OCI-LY7 (cell line): ENCODE data around the gene SHOC2. TPM values are rescaled to one million over a fixed set of nuclear protein-coding genes. Genes with fewer than 3 reads are reported as not detected.

Experiments
- BruUV-seq: library from RNA; stranded (reverse); fragments of 400-500 nt; replicated peaks from 2 replicates; lab custom pipeline; 2021; lab: Mats Ljungman, UMichigan
- CTCF ChIA-PET: fragments of 300-600 bp; sonication (Branson Sonifier 250); formaldehyde crosslinking; loops from one replicate; lab custom pipeline; 2022; ENCODE audit warnings: antibody characterized with exemption; ENCODE audit not compliant: unreplicated experiment; lab: Charles Lee
- POLR2A ChIA-PET: fragments of 300-600 bp; sonication (Branson Sonifier 250); formaldehyde crosslinking; loops from one replicate; lab custom pipeline; 2022; ENCODE audit warnings: antibody characterized with exemption; lab: Charles Lee
- DNase-seq: peaks from one replicate; pipeline ENCODE4 v3.0.0-alpha.2; 2015; ENCODE audit warnings: low spot score
- H2AFZ ChIP-seq: fragments of 200-600 bp; sonication (generic), shearing (Covaris generic); 2 replicates; pipeline ENCODE4 v1.6.1; 2014; ENCODE audit warnings: mild to moderate bottlenecking, antibody characterized with exemption, low read length, moderate library complexity
- H3K27ac ChIP-seq: fragments of 200-600 bp; sonication (generic); 2 replicates; pipeline ENCODE4 v1.5.1; 2014; ENCODE audit warnings: mixed run types, low read depth, mild to moderate bottlenecking, moderate library complexity, low read length, inconsistent platforms; ENCODE audit not compliant: poor library complexity, severe bottlenecking
- H3K36me3 ChIP-seq: fragments of 200-600 bp; sonication (generic); 2 replicates; pipeline ENCODE4 v1.6.1; 2014; ENCODE audit warnings: mild to moderate bottlenecking, antibody characterized with exemption, low read length, moderate library complexity, mixed read lengths; ENCODE audit not compliant: insufficient read depth
- H3K4me1 ChIP-seq: fragments of 200-600 bp; sonication (generic); 2 replicates; pipeline ENCODE4 v1.5.1; 2014; ENCODE audit warnings: mild to moderate bottlenecking, low read length; ENCODE audit not compliant: insufficient read depth, poor library complexity, severe bottlenecking
- H3K4me2 ChIP-seq: fragments of 200-600 bp; sonication (generic); 2 replicates; pipeline ENCODE4 v1.6.1; 2014; ENCODE audit warnings: mild to moderate bottlenecking, low read length
- H3K4me3 ChIP-seq: fragments of 200-600 bp; sonication (generic); 2 replicates; pipeline ENCODE4 v1.5.1; 2014; ENCODE audit warnings: mild to moderate bottlenecking, low read depth, low read length; ENCODE audit not compliant: poor library complexity, severe bottlenecking
- H3K79me2 ChIP-seq: fragments of 200-600 bp; sonication (generic); 2 replicates; pipeline ENCODE4 v1.6.1; 2016; ENCODE audit warnings: low read depth, mild to moderate bottlenecking, low read length, moderate library complexity, mixed read lengths; ENCODE audit not compliant: insufficient read depth
- H3K9me2 ChIP-seq: fragments of 200-600 bp; sonication (generic); 2 replicates; pipeline ENCODE4 v1.6.1; 2016; ENCODE audit warnings: mild to moderate bottlenecking, low read length, mixed read lengths; ENCODE audit not compliant: insufficient read depth
- H3K9me3 ChIP-seq: fragments of 200-600 bp; sonication (generic); 2 replicates; pipeline ENCODE4 v1.6.1; 2014; ENCODE audit warnings: mild to moderate bottlenecking, mixed run types, low read length, mixed read lengths
- H4K20me1 ChIP-seq: fragments of 200-600 bp; sonication (generic); 2 replicates; pipeline ENCODE4 v1.6.1; 2014; ENCODE audit warnings: mild to moderate bottlenecking, antibody characterized with exemption, low read length, moderate library complexity, mixed read lengths; ENCODE audit not compliant: insufficient read depth
- EZH2phosphoT487 ChIP-seq: fragments of 200-600 bp; sonication (generic); IDR thresholded peaks from 2 replicates; pipeline ENCODE4 v1.6.1; 2018; ENCODE audit warnings: low read depth, borderline replicate concordance, mild to moderate bottlenecking, mixed run types, antibody characterized with exemption, low read length, moderate library complexity, mixed read lengths
- intact Hi-C: fragments of 100-400 bp; cut with micrococcal nuclease; formaldehyde crosslinking; loops from one replicate; pipeline ENCODE4 v1.10.0; 2022; ENCODE audit not compliant: unreplicated experiment
- total RNA-seq, 2 experiments: library from RNA; depleted of rRNA in 1 of 2; stranded (reverse); fragments of >200 nt in 1 of 2; shearing (Covaris generic) in 1 of 2; gene quantifications; 2 replicates each; pipeline ENCODE4 v1.2.3, GENCODE V29; 2014 to 2022
- TF ChIP-seq, protein P1 (sequence below): fragments of 200-600 bp; sonication (generic); conservative IDR thresholded peaks from 2 replicates; pipeline ENCODE4 v1.5.1; 2014; ENCODE audit warnings: mild to moderate bottlenecking, antibody characterized with exemption, low read length, moderate library complexity, mixed read lengths

SHOC2 gene
- total RNA-seq, 2 experiments from 2014 or later, result 54.1 to 92.2 TPM

DNA sequence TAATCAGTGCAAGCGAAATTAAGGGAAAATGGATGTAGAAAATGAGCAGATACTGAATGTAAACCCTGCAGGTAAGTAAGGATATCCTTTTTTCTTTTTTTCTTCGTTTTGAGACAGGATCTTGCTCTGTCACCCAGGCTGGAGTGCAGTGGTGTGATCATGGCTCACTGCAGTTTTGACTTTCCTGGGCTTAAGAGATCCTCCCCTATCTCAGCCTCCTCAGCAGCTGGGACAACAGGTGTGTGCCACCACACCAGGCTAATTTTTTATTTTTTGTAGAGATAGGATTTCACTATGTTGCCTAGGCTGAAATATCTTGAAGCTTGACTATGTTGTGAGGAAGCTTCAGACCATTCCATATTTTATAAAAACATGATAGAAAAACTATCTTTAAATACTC is 43.4 kb upstream of the SHOC2 start:
- peaks cover 49% of the 10 kb centered on the region for H3K79me2 ChIP-seq
- peaks cover 13% of the 10 kb centered on the region; the same call in 1 of the 2 replicates for H3K9me3 ChIP-seq
- TF ChIP-seq, protein P1, sequence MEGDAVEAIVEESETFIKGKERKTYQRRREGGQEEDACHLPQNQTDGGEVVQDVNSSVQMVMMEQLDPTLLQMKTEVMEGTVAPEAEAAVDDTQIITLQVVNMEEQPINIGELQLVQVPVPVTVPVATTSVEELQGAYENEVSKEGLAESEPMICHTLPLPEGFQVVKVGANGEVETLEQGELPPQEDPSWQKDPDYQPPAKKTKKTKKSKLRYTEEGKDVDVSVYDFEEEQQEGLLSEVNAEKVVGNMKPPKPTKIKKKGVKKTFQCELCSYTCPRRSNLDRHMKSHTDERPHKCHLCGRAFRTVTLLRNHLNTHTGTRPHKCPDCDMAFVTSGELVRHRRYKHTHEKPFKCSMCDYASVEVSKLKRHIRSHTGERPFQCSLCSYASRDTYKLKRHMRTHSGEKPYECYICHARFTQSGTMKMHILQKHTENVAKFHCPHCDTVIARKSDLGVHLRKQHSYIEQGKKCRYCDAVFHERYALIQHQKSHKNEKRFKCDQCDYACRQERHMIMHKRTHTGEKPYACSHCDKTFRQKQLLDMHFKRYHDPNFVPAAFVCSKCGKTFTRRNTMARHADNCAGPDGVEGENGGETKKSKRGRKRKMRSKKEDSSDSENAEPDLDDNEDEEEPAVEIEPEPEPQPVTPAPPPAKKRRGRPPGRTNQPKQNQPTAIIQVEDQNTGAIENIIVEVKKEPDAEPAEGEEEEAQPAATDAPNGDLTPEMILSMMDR, result no peak
- no peak for TF ChIP-seq EZH2phosphoT487
- peaks cover 46% of the 10 kb centered on the region for H3K36me3 ChIP-seq
- POLR2A ChIA-PET, result interaction anchor here (0.6 to 1.1 kb wide), 4 partner anchors 15 to 592 kb away, joined by 3 to 5 read pairs (median 4); no protein-coding TSS in a partner anchor
- no peak for DNase-seq
- peaks cover 28% of the 10 kb centered on the region for H3K4me1 ChIP-seq
- CTCF ChIA-PET, result interaction anchor here (0.6 kb wide), 1 partner anchor 87 kb away, joined by 3 read pairs; no protein-coding TSS in a partner anchor
- H3K27ac ChIP-seq, result no peak overlapping the region
- intact Hi-C loops, result no loop called here
- H3K4me2 ChIP-seq, result no peak overlapping the region
- H3K4me3 ChIP-seq, result no peak overlapping the region
- H4K20me1 ChIP-seq, result no peaks in the 10 kb centered on the region
- H2AFZ ChIP-seq, result no peak overlapping the region
- BruUV-seq, result no TSS peak
- no peaks in the 10 kb centered on the region for H3K9me2 ChIP-seq

DNA sequence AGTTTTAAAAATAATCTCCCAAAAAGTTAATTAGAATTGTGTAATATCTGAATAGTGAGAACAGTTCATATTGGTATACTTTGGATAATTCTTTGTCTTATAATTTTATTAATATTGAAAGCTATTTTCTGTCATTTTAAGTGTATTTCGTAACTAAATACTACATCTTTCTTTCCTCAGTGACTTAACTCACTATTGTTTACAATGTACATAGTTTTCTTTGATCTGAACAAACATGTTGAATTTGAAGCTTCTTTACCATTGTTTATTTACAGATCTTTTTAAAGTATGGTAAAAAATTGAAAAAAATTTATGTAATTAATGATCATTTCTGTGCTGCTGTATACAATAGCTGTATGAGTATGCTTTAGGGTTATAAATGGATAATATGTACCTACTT is 42.6 kb upstream of the SHOC2 start:
- Histone ChIP-seq H3K79me2 (peaks cover 52% of the 10 kb centered on the region), H3K9me3 (peaks cover 13% of the 10 kb centered on the region; the same call in 1 of the 2 replicates), H3K36me3 (peaks cover 54% of the 10 kb centered on the region), H3K4me3 (no peak overlapping the region), H4K20me1 (no peaks in the 10 kb centered on the region), H3K27ac (no peak overlapping the region), H3K9me2 (no peaks in the 10 kb centered on the region), H3K4me1 (peaks cover 31% of the 10 kb centered on the region), H2AFZ (no peak overlapping the region), H3K4me2 (no peak overlapping the region)
- intact Hi-C loops, result no loop called here
- no TSS peak for BruUV-seq
- TF ChIP-seq, protein P1, result no peak
- no peak for TF ChIP-seq EZH2phosphoT487
- ChIA-PET POLR2A (interaction anchor here (0.6 to 2.0 kb wide), 12 partner anchors 10 to 1698 kb away, joined by 3 to 6 read pairs (median 3); no protein-coding TSS in a partner anchor), CTCF (interaction anchor here (0.6 to 0.7 kb wide), 2 partner anchors 74 to 88 kb away, joined by 3 read pairs; no protein-coding TSS in a partner anchor)
- DNase-seq, result no peak

DNA sequence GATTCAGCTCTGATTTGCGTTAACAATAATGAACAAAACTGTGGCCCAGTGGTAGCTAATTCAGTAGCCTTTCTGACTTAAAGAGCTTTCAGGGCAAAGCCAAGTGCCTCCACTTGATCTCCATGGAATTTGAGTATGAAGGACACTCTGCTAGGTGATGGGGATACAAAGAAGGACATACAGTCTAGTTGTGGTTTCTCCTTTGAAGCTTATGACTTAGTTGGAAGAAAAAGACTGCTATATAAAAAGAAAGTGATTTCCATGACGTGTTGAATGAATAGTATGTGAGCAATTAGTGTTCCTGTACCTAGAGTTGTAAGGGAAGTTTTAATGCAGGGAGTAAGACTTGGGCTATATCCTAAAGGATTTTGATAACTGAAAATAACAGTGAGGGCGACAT is 39.4 kb upstream of the SHOC2 start:
- no peak for DNase-seq
- H3K9me3 ChIP-seq, result peaks cover 13% of the 10 kb centered on the region; the same call in 1 of the 2 replicates
- H3K4me1 ChIP-seq, result peaks cover 34% of the 10 kb centered on the region
- 0 out of 2 replicates have a peak overlapping the region, but pooled peaks have one; percentile 1 for H3K4me2 ChIP-seq
- peaks cover 35% of the 10 kb centered on the region; the same call in 1 of the 2 replicates for H3K79me2 ChIP-seq
- no TSS peak for BruUV-seq
- intact Hi-C loops, result no loop called here
- ChIA-PET POLR2A (interaction anchor here (1.1 to 1.2 kb wide), 2 partner anchors 9 to 22 kb away, joined by 5 read pairs; partner anchors contain the start of gene PDCD4), CTCF (no interaction called here)
- H3K27ac ChIP-seq, result no peak overlapping the region
- no peak overlapping the region for H3K4me3 ChIP-seq
- H4K20me1 ChIP-seq, result 0 out of 2 replicates have a peak, but pooled peaks cover 4% of the 10 kb centered on the region
- H3K36me3 ChIP-seq, result peaks cover 85% of the 10 kb centered on the region
- TF ChIP-seq, protein P1, result no peak
- TF ChIP-seq EZH2phosphoT487, result no peak
- H3K9me2 ChIP-seq, result no peaks in the 10 kb centered on the region
- no peak overlapping the region for H2AFZ ChIP-seq
